ENCODE results near the gene PLD3. TPM values are rescaled to one million over a fixed set of nuclear protein-coding genes. Genes with fewer than 3 reads are reported as not detected.

PLD3 gene
- total and polyA plus RNA-seq, 8 donors = 87.5 to 208 (median 108) TPM

- Histone ChIP-seq H3K4me1 (no peaks in the 10 kb centered on the region), H3K9me3 (no peaks in the 10 kb centered on the region), H3K36me3 (no peaks in the 10 kb centered on the region), H3K27ac (no peak overlapping the region), H3K27me3 (no peaks in the 10 kb centered on the region), H3K4me3 (no peak overlapping the region)
- FAIRE-seq (no peak), ATAC-seq (no peak), DNase-seq (peak in 1 of 6 donors; percentile 2)
- no peak for TF ChIP-seq CTCF (IDR thresholded peaks at IDR 0.05)
- intact Hi-C loops (cut with DNase I) = loop anchor here in 1 of 3 donors (10.0 kb wide), 1 partner anchor 330 kb away; no protein-coding TSS in a partner anchor
- 47 to 54% methylated on average over 4 of the region's 4 CpGs for WGBS, 2 donors
Observed at GRCh38 chr19:40304306-40304705, 44.2 kb upstream of the PLD3 start.

- peak; percentile 26 to 69 (median 65) for TF ChIP-seq CTCF (IDR thresholded peaks at IDR 0.05)
- DNase-seq = peak; percentile 56 to 75 (median 70)
- 6 to 7% methylated on average over 5 of the region's 5 CpGs for WGBS, 2 donors
- peak; percentile 94 for FAIRE-seq
- Histone ChIP-seq H3K4me3 (no peak overlapping the region), H3K27ac (no peak overlapping the region), H3K4me1 (no peaks in the 10 kb centered on the region), H3K27me3 (no peaks in the 10 kb centered on the region), H3K36me3 (no peaks in the 10 kb centered on the region), H3K9me3 (no peaks in the 10 kb centered on the region)
- ATAC-seq = peak; percentile 77 to 91 (median 87)
- intact Hi-C loops (cut with DNase I) = loop anchor here in 1 of 3 donors (10.0 kb wide), 1 partner anchor 329 kb away; no protein-coding TSS in a partner anchor
Observed at GRCh38 chr19:40305403-40305802, 43.1 kb upstream of the PLD3 start.

GRCh38 chr19:40309666-40310065 lies 38.8 kb upstream of the PLD3 start:
- intact Hi-C loops (cut with DNase I) = loop anchor here in 1 of 3 donors (10.0 kb wide), 1 partner anchor 325 kb away; no protein-coding TSS in a partner anchor
- ATAC-seq (no peak), FAIRE-seq (no peak), DNase-seq (no peak)
- TF ChIP-seq CTCF (IDR thresholded peaks at IDR 0.05) = no peak
- no peak overlapping the region for H3K4me3 ChIP-seq
- no peaks in the 10 kb centered on the region for H3K27me3 ChIP-seq
- H3K27ac ChIP-seq = no peak overlapping the region
- no peaks in the 10 kb centered on the region for H3K36me3 ChIP-seq
- WGBS, 2 donors = 90 to 91% methylated on average over 1 of the region's 1 CpG
- no peaks in the 10 kb centered on the region for H3K9me3 ChIP-seq
- no peaks in the 10 kb centered on the region for H3K4me1 ChIP-seq

GRCh38 chr19:40312533-40312932 lies 36.0 kb upstream of the PLD3 start:
- no peaks in the 10 kb centered on the region for H3K27me3 ChIP-seq
- H3K27ac ChIP-seq = no peak overlapping the region
- intact Hi-C loops (cut with DNase I) = no loop called here
- H3K36me3 ChIP-seq = no peaks in the 10 kb centered on the region
- FAIRE-seq = no peak
- DNase-seq = no peak
- TF ChIP-seq CTCF (IDR thresholded peaks at IDR 0.05) = no peak
- no peaks in the 10 kb centered on the region for H3K9me3 ChIP-seq
- H3K4me1 ChIP-seq = no peaks in the 10 kb centered on the region
- 72 to 83% methylated on average over 2 of the region's 2 CpGs for WGBS, 2 donors
- ATAC-seq = no peak
- H3K4me3 ChIP-seq = no peak overlapping the region

- ATAC-seq (no peak), FAIRE-seq (no peak), DNase-seq (no peak)
- Histone ChIP-seq H3K36me3 (no peaks in the 10 kb centered on the region), H3K4me1 (no peaks in the 10 kb centered on the region), H3K4me3 (no peak overlapping the region), H3K9me3 (no peaks in the 10 kb centered on the region), H3K27me3 (no peaks in the 10 kb centered on the region), H3K27ac (no peak overlapping the region)
- intact Hi-C loops (cut with DNase I) = no loop called here
- 90 to 97% methylated on average over 9 of the region's 9 CpGs for WGBS, 2 donors
- no peak for TF ChIP-seq CTCF (IDR thresholded peaks at IDR 0.05)
Observed at GRCh38 chr19:40313229-40313983, 35.1 kb upstream of the PLD3 start.
